Neural cell (in vitro differentiated cells): ENCODE measurements around the gene TBC1D3B.
"Not testable (repeated sequence)": the region's sequence is repeated elsewhere in the genome, so short reads cannot be mapped to it uniquely, and the experiment has no call there.

Experiments
- CTCF ChIP-seq: fragments of 450-650 bp; IDR thresholded peaks from 2 replicates; pipeline ENCODE4 v1.5.1; 2014; ENCODE audit warnings: antibody characterized with exemption, mild to moderate bottlenecking, moderate library complexity; ENCODE audit not compliant: poor library complexity, severe bottlenecking
- EP300 ChIP-seq: fragments of 450-650 bp; conservative IDR thresholded peaks from 2 replicates; pipeline ENCODE4 v1.6.1; 2014; ENCODE audit warnings: antibody characterized with exemption, mild to moderate bottlenecking, moderate library complexity; ENCODE audit not compliant: poor library complexity, severe bottlenecking
- EZH2 ChIP-seq: fragments of 200-600, 300-800 bp; shearing (Covaris generic), sonication (generic); IDR thresholded peaks from 2 replicates; pipeline ENCODE4 v1.6.1; 2014; ENCODE audit warnings: antibody characterized with exemption, low read length, borderline replicate concordance, mild to moderate bottlenecking; ENCODE audit not compliant: insufficient read depth, poor library complexity, severe bottlenecking
- POLR2AphosphoS5 ChIP-seq: IDR thresholded peaks from 2 replicates; pipeline ENCODE4 v1.6.1; 2012
- RAD21 ChIP-seq: fragments of 450-650 bp; conservative IDR thresholded peaks from 2 replicates; pipeline ENCODE4 v1.6.1; 2014; ENCODE audit warnings: antibody characterized with exemption, mild to moderate bottlenecking, moderate library complexity
- REST ChIP-seq: IDR thresholded peaks from 2 replicates; pipeline ENCODE4 v1.6.1; 2012; ENCODE audit warnings: borderline replicate concordance
- SMC3 ChIP-seq: fragments of 450-650 bp; conservative IDR thresholded peaks from 2 replicates; pipeline ENCODE4 v1.6.1; 2014; ENCODE audit warnings: antibody characterized with exemption, mild to moderate bottlenecking, moderate library complexity; ENCODE audit not compliant: poor library complexity
- TAF1 ChIP-seq: IDR thresholded peaks from 2 replicates; pipeline ENCODE4 v1.6.1; 2012; ENCODE audit warnings: low read depth

- not testable (repeated sequence) for TF ChIP-seq CTCF, POLR2AphosphoS5, EZH2, TAF1, RAD21, REST, EP300, SMC3
These were observed 34.2 kb upstream of the TBC1D3B start, which contains the start of gene CCL4L2 for GRCh38 chr17:36210439-36211211.
